ENCODE results near the gene MBOAT2. TPM values are rescaled to one million over a fixed set of nuclear protein-coding genes. Genes with fewer than 3 reads are reported as not detected.
"Not testable (repeated sequence)": the region's sequence is repeated elsewhere in the genome, so short reads cannot be mapped to it uniquely, and the experiment has no call there.

MBOAT2 gene
- total RNA-seq, 1 donor from 2014 or later: 4.5 TPM

- DNase-seq (ENCODE audit: low read depth in 2 of 2): no peak
These were observed 10.8 kb downstream of the MBOAT2 start for GRCh38 chr2:8992643-8993042.

DNA sequence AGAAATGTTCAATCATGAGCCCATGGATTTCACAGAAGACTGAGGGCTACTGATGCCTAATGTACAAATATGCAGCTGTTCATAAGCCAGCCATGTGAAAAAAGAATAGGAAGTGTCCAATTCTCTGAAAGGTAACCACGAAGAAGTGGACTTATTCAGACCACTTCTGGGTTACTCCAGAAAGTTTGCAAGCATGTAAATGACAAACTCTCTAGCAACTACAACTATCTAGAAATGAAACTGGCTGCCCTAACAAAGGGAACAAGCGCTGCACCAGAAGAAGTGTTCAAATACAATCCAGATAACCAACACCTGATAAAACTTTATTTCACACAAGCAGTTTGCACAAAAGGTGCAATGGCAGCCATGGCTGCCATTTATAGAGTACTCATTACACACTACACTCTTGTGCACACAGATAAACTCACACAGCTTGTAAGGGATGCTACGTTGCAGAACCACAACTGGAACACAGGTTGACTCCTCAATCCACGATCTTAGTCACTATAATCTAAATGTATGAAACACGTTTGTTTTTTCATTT, 13.9 kb downstream of the MBOAT2 start:
- no peak for DNase-seq (ENCODE audit: low read depth in 2 of 2)

GRCh38 chr2:8987410-8987809, 16.1 kb downstream of the MBOAT2 start:
- DNase-seq (ENCODE audit: low read depth in 2 of 2): no peak

- DNase-seq (ENCODE audit: low read depth in 2 of 2): no peak
These were observed 17.0 kb downstream of the MBOAT2 start for GRCh38 chr2:8986327-8986976.

DNA sequence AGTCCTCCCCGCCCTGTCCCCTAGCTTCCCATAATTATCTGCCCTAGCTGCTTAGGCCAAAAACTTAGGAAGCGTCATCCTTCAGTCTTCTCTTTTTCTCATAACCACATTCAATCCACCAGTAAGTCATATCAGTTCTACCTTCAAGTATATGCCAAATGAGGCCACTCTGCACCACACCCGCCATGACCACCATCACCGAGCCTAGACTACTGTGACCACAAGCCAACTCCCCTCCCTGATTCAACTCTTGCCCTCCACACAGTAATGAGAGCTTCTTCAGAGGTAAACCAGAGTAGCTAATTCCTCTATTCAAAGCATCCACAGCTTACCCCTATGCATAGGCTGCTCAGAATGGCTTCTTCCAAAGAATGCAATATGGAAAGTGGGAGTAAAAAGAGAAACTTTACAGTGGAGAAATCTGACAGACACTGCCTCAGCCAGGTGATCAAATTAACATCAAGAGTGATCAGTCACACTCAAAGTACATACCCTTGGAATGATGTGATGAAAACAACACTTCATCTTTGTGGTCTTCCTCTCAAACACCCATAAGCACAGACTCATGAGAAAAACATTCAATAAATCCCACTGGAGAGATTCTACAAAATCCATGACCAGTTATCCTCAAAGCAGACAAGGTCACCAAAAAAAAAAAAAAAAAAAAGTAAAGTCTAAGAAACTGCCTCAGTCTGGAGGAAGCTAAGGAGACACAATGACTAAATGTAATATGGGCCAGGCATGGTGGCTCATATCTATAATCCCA, 17.7 kb downstream of the MBOAT2 start:
- DNase-seq (ENCODE audit: low read depth in 2 of 2): no peak

DNA sequence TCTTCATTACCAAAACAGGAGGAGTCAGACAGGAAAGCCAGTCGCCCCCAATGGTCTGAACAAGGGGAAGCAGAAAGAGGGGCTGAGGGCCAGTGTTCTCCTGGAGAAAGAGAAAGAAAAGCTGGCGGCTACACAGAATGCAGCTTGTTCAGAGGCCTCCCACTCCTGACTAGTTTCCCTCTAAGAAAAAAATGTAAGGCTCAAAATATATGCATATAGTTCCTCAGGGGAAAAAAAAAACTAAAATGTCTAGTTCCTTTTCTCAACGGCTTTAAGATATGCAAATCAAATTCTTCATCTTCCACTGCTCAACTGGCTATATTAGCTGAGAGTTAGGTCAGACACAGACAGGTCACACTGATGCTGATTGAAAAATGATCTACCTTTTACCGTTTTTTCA, 18.6 kb downstream of the MBOAT2 start:
- no peak for DNase-seq (ENCODE audit: low read depth in 2 of 2)

DNA sequence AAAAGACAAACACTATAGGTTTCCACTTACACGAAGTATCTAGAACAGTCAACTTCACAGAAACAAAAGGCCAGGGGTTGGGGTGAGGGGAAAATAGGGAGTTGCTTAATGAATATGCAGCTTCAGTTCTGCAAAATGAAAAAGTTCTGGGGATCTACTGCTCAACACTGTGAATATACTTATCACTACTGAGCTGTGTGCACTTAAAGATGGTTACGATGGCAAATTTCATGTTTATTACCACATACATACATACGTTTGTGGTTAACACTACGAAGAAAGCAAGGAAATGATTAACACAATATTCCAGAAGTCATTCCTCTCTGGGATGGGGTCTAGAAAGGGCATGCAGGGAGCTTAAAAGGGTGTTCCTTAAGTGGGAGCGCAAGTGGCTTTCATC, 19.3 kb downstream of the MBOAT2 start:
- DNase-seq (ENCODE audit: low read depth in 2 of 2): peak in 1 of 2 donors; percentile 38

GRCh38 chr2:8983571-8983970, 19.9 kb downstream of the MBOAT2 start:
- DNase-seq (ENCODE audit: low read depth in 2 of 2): peak in 1 of 2 donors; percentile 10

- no peak for DNase-seq (ENCODE audit: low read depth in 2 of 2)
These were observed 21.6 kb downstream of the MBOAT2 start for GRCh38 chr2:8981876-8982275.

DNA sequence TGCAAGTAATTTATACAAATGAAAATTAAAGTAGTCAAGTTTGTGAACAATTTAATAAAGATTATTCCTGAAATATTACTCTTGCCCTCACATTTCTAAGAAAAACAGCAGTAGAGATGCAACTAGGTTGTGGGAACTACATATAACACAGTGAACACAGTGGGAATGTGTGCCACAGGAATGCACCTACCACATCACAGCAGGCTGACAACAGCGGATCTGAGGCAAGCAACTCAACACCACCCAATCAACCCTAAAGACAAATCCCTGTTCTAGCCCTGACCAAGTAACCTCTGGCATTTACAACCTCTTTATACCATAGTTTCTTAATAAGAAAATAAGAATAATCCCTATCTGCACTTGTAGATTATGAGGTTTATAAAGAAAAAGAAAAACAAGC, 23.4 kb downstream of the MBOAT2 start:
- no peak for DNase-seq (ENCODE audit: low read depth in 2 of 2)

- DNase-seq (ENCODE audit: low read depth in 2 of 2): no peak
These were observed 25.7 kb downstream of the MBOAT2 start for GRCh38 chr2:8977758-8978157.

- peak in 1 of 2 donors; percentile 42 for DNase-seq (ENCODE audit: low read depth in 2 of 2)
These were observed 26.8 kb downstream of the MBOAT2 start for GRCh38 chr2:8976442-8977259.

DNA sequence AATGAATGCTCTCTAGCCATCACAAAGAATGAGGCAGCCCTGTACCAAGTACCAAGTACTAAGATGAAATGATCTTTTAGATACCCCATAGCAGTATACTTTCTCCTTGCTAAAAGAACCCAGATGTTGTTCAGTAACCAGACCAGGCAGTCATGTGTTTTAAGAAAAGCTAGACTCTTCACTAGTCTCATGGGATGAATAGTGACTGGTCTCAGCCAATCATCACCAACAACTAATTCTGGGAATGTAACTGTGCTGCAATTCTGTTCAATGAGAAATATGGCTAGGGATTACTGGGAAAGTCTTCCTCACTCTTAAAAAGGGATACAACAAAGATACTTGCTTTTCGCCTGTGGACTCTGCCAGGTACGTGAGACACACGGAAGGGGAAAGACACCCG, 29.5 kb downstream of the MBOAT2 start:
- DNase-seq (ENCODE audit: low read depth in 2 of 2): no peak

- not testable (repeated sequence) for DNase-seq (ENCODE audit: low read depth in 2 of 2)
These were observed 30.5 kb downstream of the MBOAT2 start for GRCh38 chr2:8973017-8973416.

DNA sequence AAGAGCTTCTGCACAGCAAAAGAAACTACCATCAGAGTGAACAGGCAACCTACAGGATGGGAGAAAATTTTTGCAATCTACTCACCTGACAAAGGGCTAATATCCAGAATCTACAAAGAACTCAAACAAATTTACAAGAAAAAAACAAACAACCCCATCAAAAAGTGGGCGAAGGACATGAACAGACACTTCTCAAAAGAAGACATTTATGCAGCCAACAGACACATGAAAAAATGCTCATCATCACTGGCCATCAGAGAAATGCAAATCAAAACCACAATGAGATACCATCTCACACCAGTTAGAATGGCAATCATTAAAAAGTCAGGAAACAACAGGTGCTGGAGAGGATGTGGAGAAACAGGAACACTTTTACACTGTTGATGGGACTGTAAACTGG, 30.9 kb downstream of the MBOAT2 start:
- DNase-seq (ENCODE audit: low read depth in 2 of 2): not testable (repeated sequence)

GRCh38 chr2:8969348-8969747, 34.1 kb downstream of the MBOAT2 start:
- DNase-seq (ENCODE audit: low read depth in 2 of 2): not testable (repeated sequence)

GRCh38 chr2:8966123-8966908, 37.2 kb downstream of the MBOAT2 start:
- no peak for DNase-seq (ENCODE audit: low read depth in 2 of 2)

GRCh38 chr2:8965216-8965969, 38.1 kb downstream of the MBOAT2 start:
- DNase-seq (ENCODE audit: low read depth in 2 of 2): no peak

DNA sequence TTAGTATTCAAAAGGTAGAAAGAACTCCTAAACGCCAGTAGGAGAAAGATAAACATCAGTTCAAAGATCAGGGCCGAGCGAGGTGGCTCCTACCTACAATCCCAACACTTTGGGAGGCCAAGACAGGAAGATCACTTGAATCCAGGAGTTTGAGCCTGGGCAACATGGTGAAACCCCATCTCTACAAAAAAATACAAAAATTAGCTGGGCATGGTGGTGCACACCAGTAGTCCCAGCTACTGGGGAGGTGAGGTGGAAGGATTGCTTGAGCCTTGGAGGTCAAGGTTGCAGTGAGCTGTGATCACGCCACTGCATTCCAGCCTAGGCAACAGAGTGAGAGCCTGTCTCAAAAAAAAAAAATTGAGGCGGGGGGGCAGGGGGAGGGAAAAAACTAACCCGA, 40.6 kb downstream of the MBOAT2 start:
- DNase-seq (ENCODE audit: low read depth in 2 of 2): no peak

DNA sequence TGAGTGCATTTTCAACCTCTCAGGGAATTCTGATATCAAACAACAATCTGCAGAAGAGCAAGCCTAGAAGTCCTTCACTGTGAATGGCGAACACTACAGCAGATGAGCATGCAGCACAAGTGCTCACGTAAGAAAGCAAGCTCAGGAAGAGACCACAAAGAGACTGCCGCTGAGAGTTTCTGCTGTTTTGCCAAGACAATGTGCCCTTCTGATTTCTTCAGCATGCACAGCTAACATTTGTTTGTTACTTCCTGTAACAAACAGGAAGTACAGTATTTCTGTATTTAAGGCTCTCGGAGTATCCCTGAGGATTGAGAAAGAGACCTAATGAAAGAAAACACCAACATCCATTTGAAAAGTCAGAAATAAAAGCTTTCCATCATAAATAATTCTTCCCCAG, 45.9 kb downstream of the MBOAT2 start:
- DNase-seq (ENCODE audit: low read depth in 2 of 2): no peak
